Brain microvascular endothelial cell (primary cell): ENCODE results near the gene HELZ.
"Not testable (repeated sequence)": the region's sequence is repeated elsewhere in the genome, so short reads cannot be mapped to it uniquely, and the experiment has no call there.

Experiments used
- DNase-seq: peaks from one replicate; pipeline ENCODE4 v3.0.0-alpha.2; 2020
- H3K27ac ChIP-seq: fragments of 250-450 bp; sonication (Bioruptor Pico); 2 replicates; pipeline ENCODE4 v1.5.1; 2020; ENCODE audit warnings: mild to moderate bottlenecking, moderate library complexity
- H3K27me3 ChIP-seq: fragments of 250-450 bp; sonication (Bioruptor Pico); replicated peaks from 2 replicates; pipeline ENCODE4 v1.5.1; 2020; ENCODE audit warnings: mild to moderate bottlenecking
- H3K36me3 ChIP-seq: fragments of 250-450 bp; sonication (Bioruptor Pico); replicated peaks from 2 replicates; pipeline ENCODE4 v1.5.1; 2020; ENCODE audit warnings: mild to moderate bottlenecking
- H3K4me3 ChIP-seq: 2 replicates; pipeline ENCODE4 v1.5.1; 2011; ENCODE audit warnings: low read depth, mild to moderate bottlenecking, control low read depth, low read length, moderate library complexity
- CTCF ChIP-seq: IDR thresholded peaks from 2 replicates; pipeline ENCODE4 v1.5.1; 2011; ENCODE audit warnings: low read depth, mild to moderate bottlenecking, moderate library complexity, low read length, control low read depth, inconsistent platforms; ENCODE audit errors: missing control alignments
- in situ Hi-C: cut with HindIII; loops from 2 replicates; pipeline ENCODE4 v1.10.0; 2017; ENCODE audit warnings: low sequenced_read_pairs, low pct_ligation_motif_present

The HELZ gene

GRCh38 chr17:67258821-67259468 is 13.9 kb upstream of the HELZ start:
- TF ChIP-seq CTCF: no peak
- no peaks in the 10 kb centered on the region for H3K27me3 ChIP-seq
- H3K4me3 ChIP-seq: no peak overlapping the region
- H3K36me3 ChIP-seq: no peaks in the 10 kb centered on the region
- in situ Hi-C loops: no loop called here
- H3K27ac ChIP-seq: no peak overlapping the region
- DNase-seq: no peak

- Histone ChIP-seq H3K4me3 (no peak overlapping the region), H3K27me3 (no peaks in the 10 kb centered on the region), H3K27ac (no peak overlapping the region), H3K36me3 (no peaks in the 10 kb centered on the region)
- in situ Hi-C loops: no loop called here
- DNase-seq: no peak
- TF ChIP-seq CTCF: no peak
Measured at GRCh38 chr17:67256075-67256732, 11.2 kb upstream of the HELZ start.

- H3K36me3 ChIP-seq: no peaks in the 10 kb centered on the region
- no peak for TF ChIP-seq CTCF
- H3K27ac ChIP-seq: peak overlapping the region; percentile 42
- no peak overlapping the region for H3K4me3 ChIP-seq
- no peaks in the 10 kb centered on the region for H3K27me3 ChIP-seq
- in situ Hi-C loops: no loop called here
- DNase-seq: no peak
Measured at GRCh38 chr17:67253384-67253783, 8.4 kb upstream of the HELZ start.

GRCh38 chr17:67251586-67251985 is 6.6 kb upstream of the HELZ start:
- DNase-seq, in situ Hi-C loops, H3K27me3 ChIP-seq, H3K4me3 ChIP-seq, H3K36me3 ChIP-seq, H3K27ac ChIP-seq: not testable (repeated sequence)

- DNase-seq: no peak
- no peaks in the 10 kb centered on the region for H3K27me3 ChIP-seq
- TF ChIP-seq CTCF: no peak
- no peak overlapping the region for H3K4me3 ChIP-seq
- no peak overlapping the region for H3K27ac ChIP-seq
- H3K36me3 ChIP-seq: no peaks in the 10 kb centered on the region
- in situ Hi-C loops: no loop called here
Measured at GRCh38 chr17:67248291-67248690, 3.3 kb upstream of the HELZ start.

GRCh38 chr17:67247416-67247900 is 2.5 kb upstream of the HELZ start:
- TF ChIP-seq CTCF: no peak
- no peak overlapping the region for H3K27ac ChIP-seq
- in situ Hi-C loops: no loop called here

More at GRCh38 chr17:67247416-67247900, 2.5 kb upstream of the HELZ start:
- Histone ChIP-seq H3K36me3 (no peaks in the 10 kb centered on the region), H3K27me3 (no peaks in the 10 kb centered on the region), H3K4me3 (no peak overlapping the region)
- DNase-seq: no peak
